ENCODE data around the gene GFAP. TPM values are rescaled to one million over a fixed set of nuclear protein-coding genes. Genes with fewer than 3 reads are reported as not detected.

GFAP gene
- total and polyA plus RNA-seq, 2 experiments from 2014 or later: 0.10 TPM; not detected in 1

DNA sequence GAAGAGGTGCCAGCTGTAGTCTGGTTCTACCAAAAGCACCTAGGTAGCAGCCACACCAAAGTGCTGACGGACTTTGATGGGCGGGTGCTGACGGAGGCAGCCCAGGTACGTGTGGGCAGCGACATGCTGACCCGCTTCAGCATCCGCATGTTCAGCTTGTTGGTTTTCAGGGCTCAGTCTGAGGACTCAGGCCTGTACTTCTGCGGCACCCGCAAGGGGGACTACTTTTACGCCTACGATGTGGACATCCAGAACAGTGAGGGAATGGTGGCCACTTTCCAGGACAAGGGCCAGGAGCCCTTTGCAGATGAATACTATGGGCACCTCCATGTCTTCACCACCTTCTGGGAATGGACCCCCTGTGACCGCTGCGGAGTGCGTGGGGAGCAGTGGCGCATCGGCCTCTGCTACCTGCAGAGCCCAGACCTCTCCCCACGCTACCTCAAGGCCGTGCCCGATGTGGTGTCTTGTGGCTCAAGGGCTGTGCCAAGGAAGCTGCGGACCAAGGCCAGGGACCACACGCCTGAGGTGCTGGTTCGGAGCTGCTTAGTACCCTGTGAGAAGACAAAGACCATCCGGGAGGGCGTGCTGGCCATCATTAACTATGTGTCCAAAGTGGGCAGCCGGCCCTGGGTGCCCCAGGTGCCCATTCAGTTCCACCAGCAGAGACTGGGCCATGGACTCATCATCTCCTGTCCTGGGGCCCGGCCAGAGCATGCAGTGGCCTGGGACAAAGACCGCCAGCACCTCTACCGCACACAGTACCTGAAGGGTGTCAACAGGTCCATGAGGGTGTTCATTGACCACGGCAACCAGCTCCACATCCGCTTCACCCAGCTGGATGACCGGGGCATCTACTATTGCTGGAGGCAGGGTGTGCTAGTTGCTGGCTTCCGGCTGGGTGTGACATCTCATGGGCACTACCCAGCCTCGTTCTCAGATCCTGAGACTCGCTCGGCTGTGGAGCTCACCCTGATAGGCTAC is 11.0 kb downstream of the GFAP start:
- no peak for DNase-seq (ENCODE audit: low spot score)
- TF ChIP-seq EZH2 (IDR thresholded peaks at IDR 0.05; ENCODE audit: borderline replicate concordance) (no peak), EZH2phosphoT487 (IDR thresholded peaks at IDR 0.05; ENCODE audit: low read depth, severe bottlenecking, unreplicated experiment) (no peak)
- TF ChIP-seq, protein P1, sequence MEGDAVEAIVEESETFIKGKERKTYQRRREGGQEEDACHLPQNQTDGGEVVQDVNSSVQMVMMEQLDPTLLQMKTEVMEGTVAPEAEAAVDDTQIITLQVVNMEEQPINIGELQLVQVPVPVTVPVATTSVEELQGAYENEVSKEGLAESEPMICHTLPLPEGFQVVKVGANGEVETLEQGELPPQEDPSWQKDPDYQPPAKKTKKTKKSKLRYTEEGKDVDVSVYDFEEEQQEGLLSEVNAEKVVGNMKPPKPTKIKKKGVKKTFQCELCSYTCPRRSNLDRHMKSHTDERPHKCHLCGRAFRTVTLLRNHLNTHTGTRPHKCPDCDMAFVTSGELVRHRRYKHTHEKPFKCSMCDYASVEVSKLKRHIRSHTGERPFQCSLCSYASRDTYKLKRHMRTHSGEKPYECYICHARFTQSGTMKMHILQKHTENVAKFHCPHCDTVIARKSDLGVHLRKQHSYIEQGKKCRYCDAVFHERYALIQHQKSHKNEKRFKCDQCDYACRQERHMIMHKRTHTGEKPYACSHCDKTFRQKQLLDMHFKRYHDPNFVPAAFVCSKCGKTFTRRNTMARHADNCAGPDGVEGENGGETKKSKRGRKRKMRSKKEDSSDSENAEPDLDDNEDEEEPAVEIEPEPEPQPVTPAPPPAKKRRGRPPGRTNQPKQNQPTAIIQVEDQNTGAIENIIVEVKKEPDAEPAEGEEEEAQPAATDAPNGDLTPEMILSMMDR (IDR thresholded peaks at IDR 0.05; ENCODE audit: poor library complexity): no peak
- Histone ChIP-seq H3K4me1 (ENCODE audit: insufficient read depth) (peaks cover 18% of the 10 kb centered on the region), H4K20me1 (ENCODE audit: insufficient read depth, poor library complexity, severe bottlenecking) (no peaks in the 10 kb centered on the region), H3K4me3 (no peak overlapping the region), H3K4me2 (no peak overlapping the region), H3K27me3 (no peaks in the 10 kb centered on the region), H2AFZ (no peak overlapping the region), H3K36me3 (replicated peaks; ENCODE audit: insufficient read depth, low read depth) (no peaks in the 10 kb centered on the region), H3K9me3 (ENCODE audit: low read depth) (no peaks in the 10 kb centered on the region), H3K79me2 (no peaks in the 10 kb centered on the region), H3K9me2 (replicated peaks; ENCODE audit: insufficient read depth) (no peaks in the 10 kb centered on the region), H3K27ac (peak overlapping the region; percentile 86)
- 97% methylated on average over 35 of the region's 35 CpGs for WGBS (ENCODE audit: low lambda C conversion rate, missing lambda C conversion rate)

DNA sequence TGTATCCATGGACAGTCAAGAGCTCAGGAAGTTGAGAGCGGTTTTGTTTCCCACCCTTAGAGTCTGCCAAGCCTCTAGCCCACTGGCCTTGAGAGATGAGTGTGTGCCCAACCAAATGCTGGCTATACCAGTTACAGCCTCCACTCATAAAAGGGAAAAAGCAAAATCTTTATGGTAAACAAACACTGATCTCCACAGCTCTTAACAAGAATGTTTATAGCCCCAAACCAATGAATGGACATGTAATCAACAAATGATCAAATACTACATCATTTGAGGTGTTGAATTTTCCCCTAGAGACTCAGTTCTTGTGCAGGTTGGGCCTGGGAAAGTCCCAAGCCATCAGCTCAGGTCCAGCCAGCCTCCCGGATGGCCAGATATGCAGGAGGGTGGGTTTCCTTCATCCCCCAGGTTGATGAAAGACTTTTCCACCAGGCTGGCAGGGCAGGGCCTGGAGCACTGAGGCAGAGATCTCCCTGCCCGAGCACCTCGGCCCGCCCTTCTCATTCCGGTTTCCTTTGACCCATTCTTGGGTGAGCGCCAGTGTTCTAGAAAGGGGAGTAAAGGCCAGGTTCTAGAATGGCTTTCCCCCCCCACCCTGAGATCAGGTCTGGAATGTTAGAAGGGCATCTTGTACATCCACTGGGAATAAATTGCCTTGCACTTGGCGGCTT is 12.2 kb downstream of the GFAP start:
- Histone ChIP-seq H3K36me3 (replicated peaks; ENCODE audit: insufficient read depth, low read depth) (no peaks in the 10 kb centered on the region), H2AFZ (no peak overlapping the region), H4K20me1 (ENCODE audit: insufficient read depth, poor library complexity, severe bottlenecking) (peaks cover 5% of the 10 kb centered on the region), H3K27ac (no peak overlapping the region), H3K4me2 (no peak overlapping the region), H3K9me2 (replicated peaks; ENCODE audit: insufficient read depth) (no peaks in the 10 kb centered on the region), H3K4me3 (no peak overlapping the region), H3K4me1 (ENCODE audit: insufficient read depth) (peaks cover 21% of the 10 kb centered on the region), H3K27me3 (no peaks in the 10 kb centered on the region), H3K79me2 (peaks cover 7% of the 10 kb centered on the region), H3K9me3 (ENCODE audit: low read depth) (no peaks in the 10 kb centered on the region)
- WGBS (ENCODE audit: low lambda C conversion rate, missing lambda C conversion rate): 93% methylated on average over 8 of the region's 8 CpGs
- TF ChIP-seq, protein P1 (IDR thresholded peaks at IDR 0.05; ENCODE audit: poor library complexity): no peak
- TF ChIP-seq EZH2 (IDR thresholded peaks at IDR 0.05; ENCODE audit: borderline replicate concordance) (no peak), EZH2phosphoT487 (IDR thresholded peaks at IDR 0.05; ENCODE audit: low read depth, severe bottlenecking, unreplicated experiment) (no peak)
- DNase-seq (ENCODE audit: low spot score): no peak

DNA sequence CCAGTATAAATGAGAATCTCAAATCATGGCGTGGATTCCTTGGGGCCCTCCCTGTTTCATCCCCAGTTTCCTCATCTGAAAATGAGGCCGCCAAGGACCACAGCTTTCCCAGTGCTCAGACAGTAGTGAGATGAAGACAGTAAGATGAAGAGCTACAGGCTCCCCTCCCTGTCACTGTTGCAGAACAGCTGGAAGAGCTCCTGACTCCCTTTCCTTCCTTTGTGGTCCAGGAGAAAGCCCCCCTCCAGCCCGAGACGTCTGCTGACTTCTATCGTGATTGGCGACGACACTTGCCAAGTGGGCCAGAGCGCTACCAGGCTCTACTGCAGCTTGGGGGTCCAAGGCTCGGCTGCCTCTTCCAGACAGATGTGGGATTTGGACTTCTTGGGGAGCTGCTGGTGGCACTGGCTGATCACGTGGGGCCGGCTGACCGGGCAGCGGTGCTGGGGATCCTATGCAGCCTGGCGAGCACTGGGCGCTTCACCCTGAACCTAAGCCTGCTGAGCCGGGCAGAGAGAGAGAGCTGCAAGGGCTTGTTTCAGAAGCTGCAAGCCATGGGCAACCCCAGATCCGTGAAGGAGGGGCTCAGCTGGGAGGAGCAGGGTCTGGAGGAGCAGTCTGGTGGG is 13.1 kb downstream of the GFAP start:
- Histone ChIP-seq H3K27ac (no peak overlapping the region), H3K36me3 (replicated peaks; ENCODE audit: insufficient read depth, low read depth) (no peaks in the 10 kb centered on the region), H3K4me1 (ENCODE audit: insufficient read depth) (peaks cover 26% of the 10 kb centered on the region), H3K27me3 (no peaks in the 10 kb centered on the region), H3K4me2 (no peak overlapping the region), H3K9me2 (replicated peaks; ENCODE audit: insufficient read depth) (no peaks in the 10 kb centered on the region), H2AFZ (no peak overlapping the region), H3K9me3 (ENCODE audit: low read depth) (no peaks in the 10 kb centered on the region), H4K20me1 (ENCODE audit: insufficient read depth, poor library complexity, severe bottlenecking) (peaks cover 5% of the 10 kb centered on the region), H3K4me3 (no peak overlapping the region), H3K79me2 (peaks cover 16% of the 10 kb centered on the region)
- DNase-seq (ENCODE audit: low spot score): no peak
- no peak for TF ChIP-seq EZH2 (IDR thresholded peaks at IDR 0.05; ENCODE audit: borderline replicate concordance)
- TF ChIP-seq EZH2phosphoT487 (IDR thresholded peaks at IDR 0.05; ENCODE audit: low read depth, severe bottlenecking, unreplicated experiment): no peak
- TF ChIP-seq, protein P1 (IDR thresholded peaks at IDR 0.05; ENCODE audit: poor library complexity): no peak
- 89% methylated on average over 17 of the region's 17 CpGs for WGBS (ENCODE audit: low lambda C conversion rate, missing lambda C conversion rate)
